Neural cell (in vitro differentiated cells): Measurements from ENCODE around the gene PACS1.

Source experiments
- CTCF ChIP-seq: fragments of 450-650 bp; IDR thresholded peaks from 2 replicates; pipeline ENCODE4 v1.5.1; 2014; ENCODE audit warnings: antibody characterized with exemption, mild to moderate bottlenecking, moderate library complexity; ENCODE audit not compliant: poor library complexity, severe bottlenecking
- EP300 ChIP-seq: fragments of 450-650 bp; conservative IDR thresholded peaks from 2 replicates; pipeline ENCODE4 v1.6.1; 2014; ENCODE audit warnings: antibody characterized with exemption, mild to moderate bottlenecking, moderate library complexity; ENCODE audit not compliant: poor library complexity, severe bottlenecking
- MXI1 ChIP-seq: fragments of 450-650 bp; conservative IDR thresholded peaks from 2 replicates; pipeline ENCODE4 v1.6.1; 2014; ENCODE audit warnings: antibody characterized with exemption, mild to moderate bottlenecking; ENCODE audit not compliant: poor library complexity, severe bottlenecking
- POLR2AphosphoS5 ChIP-seq: IDR thresholded peaks from 2 replicates; pipeline ENCODE4 v1.6.1; 2012
- RAD21 ChIP-seq: fragments of 450-650 bp; conservative IDR thresholded peaks from 2 replicates; pipeline ENCODE4 v1.6.1; 2014; ENCODE audit warnings: antibody characterized with exemption, mild to moderate bottlenecking, moderate library complexity
- REST ChIP-seq: IDR thresholded peaks from 2 replicates; pipeline ENCODE4 v1.6.1; 2012; ENCODE audit warnings: borderline replicate concordance
- TAF1 ChIP-seq: IDR thresholded peaks from 2 replicates; pipeline ENCODE4 v1.6.1; 2012; ENCODE audit warnings: low read depth

- no peak for TF ChIP-seq CTCF
- no peak for TF ChIP-seq POLR2AphosphoS5
- no peak for TF ChIP-seq EP300
- no peak for TF ChIP-seq TAF1
- TF ChIP-seq MXI1: no peak
- no peak for TF ChIP-seq RAD21
- TF ChIP-seq REST: no peak
These were observed 42.0 kb downstream of the PACS1 start for GRCh38 chr11:66112041-66112491.
